ENCODE results near the gene MARCHF6.
"Not testable (repeated sequence)": the region's sequence is repeated elsewhere in the genome, so short reads cannot be mapped to it uniquely, and the experiment has no call there.

The MARCHF6 gene

GRCh38 chr5:10353241-10354047, at the start of gene MARCHF6:
TSS of gene MARCHF6 (plus strand) at chr5:10353695. CDS start at chr5:10353899, 204 bp downstream.
- peak; percentile 95 for DNase-seq

- no peak for DNase-seq
Measured at GRCh38 chr5:10303699-10304170, 49.8 kb upstream of the MARCHF6 start.

DNA sequence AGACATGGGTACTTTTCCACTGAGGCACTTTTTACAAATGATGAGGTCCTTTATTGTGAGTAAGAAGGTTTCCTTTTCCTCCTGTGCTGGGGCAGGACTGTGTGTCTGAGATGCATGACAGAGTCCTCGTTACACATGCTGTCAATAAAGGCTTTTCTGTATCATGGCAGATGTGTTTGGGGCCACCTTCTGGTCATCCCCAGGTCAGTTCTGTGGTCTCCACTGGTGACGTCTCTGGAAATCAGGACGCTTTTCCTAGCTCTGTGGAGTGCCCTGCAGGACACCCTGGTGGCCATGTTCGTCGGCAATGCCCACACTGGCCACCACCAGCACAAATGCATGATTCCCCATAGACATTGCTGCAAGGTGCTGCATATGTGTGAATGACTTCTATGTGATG, 48.6 kb upstream of the MARCHF6 start:
- DNase-seq: no peak

DNA sequence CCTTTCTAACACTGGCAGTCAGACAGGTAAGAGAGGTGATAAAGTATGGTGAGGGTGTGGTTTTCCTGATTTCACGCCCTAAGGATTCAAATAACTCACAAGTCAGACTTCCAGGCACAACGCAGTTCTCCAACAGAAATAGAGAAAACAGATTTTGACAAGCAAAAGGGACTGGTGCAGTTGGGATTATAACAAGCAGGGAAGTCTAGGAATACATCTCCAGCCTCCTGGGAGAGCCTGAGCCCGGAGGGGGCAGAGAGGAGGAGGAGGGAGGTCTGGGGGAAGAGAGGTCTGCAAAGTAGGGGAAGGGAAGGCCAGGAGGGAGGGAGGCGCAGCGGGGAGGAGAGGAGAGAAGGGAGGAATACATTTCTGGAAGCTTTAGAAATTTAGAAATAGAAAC, 47.4 kb upstream of the MARCHF6 start:
- DNase-seq: no peak

- no peak for DNase-seq
Measured at GRCh38 chr5:10306806-10307205, 46.7 kb upstream of the MARCHF6 start.

- DNase-seq: peak; percentile 20
Measured at GRCh38 chr5:10307206-10308148, 46.0 kb upstream of the MARCHF6 start, which contains the start of gene CMBL. TSS of gene CMBL (minus strand) at chr5:10307902. CDS start at chr5:10290762, 17,140 bp downstream.

DNA sequence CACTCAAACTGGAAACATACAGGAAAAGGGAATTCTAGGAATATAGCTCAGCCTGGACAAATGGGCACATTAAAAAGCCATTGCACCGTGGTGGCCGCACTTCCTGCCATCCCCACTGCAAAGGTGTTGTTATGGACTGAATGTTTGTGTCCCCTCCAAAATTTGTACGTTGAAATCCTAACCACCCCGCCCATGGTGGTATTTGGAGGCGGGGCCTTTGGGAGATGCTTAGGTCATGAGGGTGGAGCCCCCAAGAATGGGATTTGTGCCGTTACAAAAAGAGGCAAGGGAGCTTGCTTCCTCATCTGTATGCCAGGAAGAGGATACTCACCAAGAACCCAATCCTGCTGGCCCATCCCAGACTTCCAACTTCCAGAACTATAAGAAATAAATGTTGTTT, 44.7 kb upstream of the MARCHF6 start:
- no peak for DNase-seq

DNA sequence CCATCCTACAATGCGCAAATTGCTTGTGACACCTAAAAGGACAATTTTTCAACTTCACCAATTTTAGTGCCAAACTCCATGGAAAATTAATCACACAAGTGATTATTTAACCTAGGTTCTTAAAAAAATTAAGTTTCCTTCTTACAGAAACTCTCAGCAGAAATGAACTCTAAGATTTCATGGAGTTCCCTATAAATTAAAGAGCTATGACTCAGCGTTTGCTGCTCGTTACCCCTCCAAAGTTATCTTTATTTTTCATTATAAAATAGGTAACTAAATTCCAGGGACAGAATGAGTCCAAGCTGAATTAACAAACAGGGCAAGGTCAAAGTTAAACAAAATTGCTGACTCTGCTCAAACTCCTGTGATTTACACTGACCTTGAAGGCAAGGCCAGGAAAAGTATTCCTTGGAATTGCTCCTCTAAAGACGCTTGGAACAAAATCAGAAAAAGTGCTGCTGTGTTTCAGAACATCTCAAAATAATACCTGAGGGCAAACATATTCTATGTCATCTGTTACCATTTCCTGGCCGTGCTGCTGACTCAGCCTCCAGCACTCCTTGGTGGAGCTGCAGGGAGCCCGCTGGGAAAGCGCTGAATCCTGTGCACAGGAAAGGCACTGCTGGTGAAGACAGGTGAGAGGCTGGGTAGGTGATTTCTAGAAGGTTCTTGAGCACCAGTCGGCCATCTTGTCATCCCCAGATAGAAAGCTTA, 43.3 kb upstream of the MARCHF6 start:
- no peak for DNase-seq

- DNase-seq: not testable (repeated sequence)
Measured at GRCh38 chr5:10310835-10311570, 42.5 kb upstream of the MARCHF6 start.

DNA sequence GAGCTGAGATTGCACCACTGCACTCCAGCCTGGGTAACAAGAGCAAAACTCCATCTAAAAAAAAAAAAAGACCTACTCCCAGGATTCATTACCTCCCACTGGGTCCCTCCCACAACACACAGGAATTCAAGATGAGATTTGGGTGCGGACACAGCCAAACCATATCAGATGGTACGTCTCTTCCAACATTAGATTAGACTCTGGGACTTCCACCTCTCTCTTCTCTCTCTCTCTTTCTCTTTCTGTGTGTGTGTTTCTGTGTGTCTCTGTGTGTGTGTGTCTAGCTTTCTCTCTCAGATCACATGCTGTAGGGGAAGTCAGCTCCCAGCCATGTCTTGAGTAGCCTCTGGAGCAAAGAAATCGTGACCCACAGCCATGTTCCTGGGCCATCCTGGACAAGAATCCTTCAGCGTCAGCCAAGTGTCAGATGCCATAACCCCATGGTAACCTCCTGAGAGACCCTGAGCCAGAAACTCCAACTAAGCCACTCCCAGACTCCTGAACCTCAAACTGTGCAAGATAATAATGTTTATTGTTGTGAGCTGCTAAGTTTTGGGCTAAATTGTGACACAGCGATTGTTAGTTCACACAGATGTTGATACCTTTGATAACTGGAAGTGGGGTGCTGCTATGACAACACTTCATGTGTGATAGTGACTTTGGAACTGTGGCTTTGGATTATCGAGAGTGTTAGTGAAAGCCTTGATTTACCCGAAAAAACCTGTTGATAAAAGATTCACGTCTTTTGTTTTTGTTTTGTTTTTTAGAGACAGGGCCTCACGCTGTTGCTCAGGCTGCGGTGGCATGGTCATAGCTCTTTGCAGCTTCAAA, 41.7 kb upstream of the MARCHF6 start:
- no peak for DNase-seq

GRCh38 chr5:10315201-10315600, 38.3 kb upstream of the MARCHF6 start:
- no peak for DNase-seq

DNA sequence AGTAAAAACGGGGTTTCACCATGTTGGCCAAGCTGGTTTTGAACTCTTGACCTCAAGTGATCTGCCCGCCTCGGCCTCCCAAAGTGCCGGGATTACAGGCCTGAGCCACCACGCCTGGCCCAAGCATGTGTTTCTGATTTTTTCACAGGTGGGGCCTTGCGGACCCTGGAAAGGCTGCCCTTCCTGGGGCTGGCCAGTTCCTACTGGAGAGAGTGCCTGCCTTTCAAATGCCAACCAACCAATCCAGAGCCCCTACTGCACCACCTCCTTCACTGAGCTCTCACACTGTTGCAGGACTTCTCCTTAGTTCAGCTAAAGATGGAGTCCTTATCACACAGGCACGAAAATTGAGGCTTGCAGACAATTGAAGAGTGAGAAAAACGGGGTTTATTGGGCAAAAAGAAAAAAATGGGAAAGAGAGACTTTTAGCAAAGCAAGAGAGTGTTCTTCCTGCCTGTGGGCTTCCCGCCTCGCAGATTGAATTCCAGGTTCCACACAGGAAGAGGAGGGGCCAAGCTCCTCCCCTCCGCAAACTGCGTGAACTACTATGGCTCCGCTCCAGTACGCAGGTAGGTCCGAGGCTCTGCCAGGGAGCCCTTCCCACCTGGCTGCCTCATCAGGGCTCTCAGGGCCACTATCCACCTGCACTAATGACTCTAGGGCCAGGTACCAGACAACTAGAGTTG, 37.5 kb upstream of the MARCHF6 start:
- no peak for DNase-seq

DNA sequence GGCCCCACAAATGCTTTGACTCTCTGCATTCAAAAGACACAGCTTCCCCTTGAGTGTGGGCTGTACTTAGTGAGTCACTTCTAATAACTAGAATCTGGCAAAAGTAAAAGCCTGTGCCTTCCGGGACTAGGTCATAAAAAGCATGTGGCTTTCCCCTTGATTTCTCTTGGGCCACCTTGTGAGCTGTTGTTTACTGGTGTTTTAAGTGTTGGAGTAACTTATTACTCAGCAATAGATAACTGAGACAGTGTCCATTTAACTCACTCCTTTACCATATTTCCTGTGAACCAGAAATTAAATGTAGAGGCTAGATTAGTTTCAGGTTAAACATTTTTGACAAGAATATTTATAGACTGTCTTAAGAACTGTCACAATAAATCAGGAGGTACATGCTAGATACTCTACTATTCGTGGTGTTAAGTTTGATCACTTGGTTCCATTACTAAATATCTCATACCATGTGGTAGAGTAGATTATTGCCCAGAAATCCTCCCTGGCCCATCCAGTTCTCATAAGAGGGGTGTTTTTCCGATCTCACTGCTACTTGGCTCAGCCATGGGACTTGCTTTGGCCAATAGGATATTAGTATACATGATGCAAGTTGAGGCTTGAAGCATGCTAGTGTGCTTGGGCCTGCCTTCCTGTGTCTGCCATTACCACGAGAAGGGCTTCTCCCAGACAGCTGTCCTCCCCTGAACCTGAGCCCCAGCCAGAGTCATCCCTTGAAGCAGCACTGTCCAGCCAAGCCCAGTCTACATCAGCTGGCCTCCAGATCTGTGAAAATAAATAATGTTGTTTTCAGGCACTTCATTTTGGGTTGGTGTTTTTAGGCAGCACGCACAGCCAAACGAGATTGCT, 35.4 kb upstream of the MARCHF6 start:
- DNase-seq: no peak

GRCh38 chr5:10319202-10319851, 34.2 kb upstream of the MARCHF6 start:
- no peak for DNase-seq

DNA sequence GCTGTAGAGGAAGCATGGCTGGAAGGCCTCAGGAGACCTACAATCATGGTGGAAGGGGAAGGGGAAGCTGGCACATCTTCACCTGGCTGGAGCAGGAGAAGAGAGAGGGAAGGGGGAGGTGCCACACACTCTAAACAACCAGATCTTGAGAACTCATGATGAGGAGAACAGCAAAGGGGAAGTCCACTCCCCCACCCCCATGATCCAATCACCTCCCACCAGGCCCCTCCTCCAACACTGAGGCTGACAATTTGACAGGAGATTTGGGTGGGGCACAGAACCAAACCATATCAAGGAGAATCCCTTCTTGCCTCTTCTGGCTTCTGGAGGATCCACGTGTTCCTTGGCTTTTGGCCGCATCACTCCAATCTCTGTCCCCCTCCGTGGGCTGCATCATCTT, 32.7 kb upstream of the MARCHF6 start:
- DNase-seq: no peak

- DNase-seq: no peak
Measured at GRCh38 chr5:10321882-10322281, 31.6 kb upstream of the MARCHF6 start.

- no peak for DNase-seq
Measured at GRCh38 chr5:10323588-10324488, 29.7 kb upstream of the MARCHF6 start.
